Mononuclear cell (primary cell): Measurements from ENCODE around the gene SRRM3. TPM values are rescaled to one million over a fixed set of nuclear protein-coding genes. Genes with fewer than 3 reads are reported as not detected.
"Not testable (repeated sequence)": the region's sequence is repeated elsewhere in the genome, so short reads cannot be mapped to it uniquely, and the experiment has no call there.

Experiments
- H3K27me3 ChIP-seq: 2 replicates; pipeline ENCODE4 v1.6.0; 2011; ENCODE audit warnings: low read length, control low read depth; ENCODE audit not compliant: insufficient read depth
- H3K4me1 ChIP-seq: 2 replicates; pipeline ENCODE4 v1.5.1; 2011; ENCODE audit warnings: mild to moderate bottlenecking, low read length, control low read depth; ENCODE audit not compliant: insufficient read depth
- H3K4me3 ChIP-seq: 2 replicates; pipeline ENCODE4 v1.5.1; 2011; ENCODE audit warnings: mild to moderate bottlenecking, low read length, moderate library complexity
- H3K9me3 ChIP-seq: 2 replicates; pipeline ENCODE4 v1.5.1; 2011; ENCODE audit warnings: low read depth, mild to moderate bottlenecking, control low read depth, low read length
- total RNA-seq: library from RNA; depleted of rRNA; stranded (reverse); fragments of >200 nt; gene quantifications from one replicate; pipeline ENCODE4 v1.2.3, GENCODE V29; 2012

Gene SRRM3
- total RNA-seq: not detected

- Histone ChIP-seq H3K27me3 (peaks cover 6% of the 10 kb centered on the region), H3K4me3 (no peak within 1 kb of the TSS), H3K9me3 (no peaks in the 10 kb centered on the region), H3K4me1 (no peaks in the 10 kb centered on the region)
These were observed at the start of gene SRRM3 for GRCh38 chr7:76201732-76202665. TSS of gene SRRM3 (plus strand) at chr7:76201896. CDS start at chr7:76235067, 33,171 bp downstream.

- H3K27me3 ChIP-seq: no peaks in the 10 kb centered on the region
- peaks cover 21% of the 10 kb centered on the region for H3K4me1 ChIP-seq
- H3K9me3 ChIP-seq: no peaks in the 10 kb centered on the region
- H3K4me3 ChIP-seq: no peak overlapping the region
These were observed 49.8 kb upstream of the SRRM3 start for GRCh38 chr7:76151932-76152331.

GRCh38 chr7:76153571-76154230 is 48.0 kb upstream of the SRRM3 start:
- not testable (repeated sequence) for H3K9me3 ChIP-seq, H3K27me3 ChIP-seq, H3K4me3 ChIP-seq
- H3K4me1 ChIP-seq: peaks cover 21% of the 10 kb centered on the region

DNA sequence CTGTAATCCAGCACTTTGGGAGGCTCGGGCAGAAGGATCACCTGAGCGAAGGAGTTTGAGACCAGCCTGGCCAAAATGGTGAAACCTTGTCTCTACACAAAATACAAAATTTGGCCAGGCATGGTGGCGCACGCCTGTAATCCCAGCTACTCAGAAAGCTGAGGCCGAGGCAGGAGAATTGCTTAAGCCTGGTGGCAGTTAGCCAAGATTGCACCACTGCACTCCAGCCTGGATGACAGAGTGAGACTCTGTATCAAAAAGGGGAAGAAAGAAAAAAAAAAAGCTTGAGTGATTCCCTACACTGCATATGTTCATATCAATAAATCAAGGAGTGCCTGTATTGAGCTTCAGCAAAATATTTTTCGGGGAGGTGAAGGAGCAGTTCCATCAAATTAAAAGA is 45.8 kb upstream of the SRRM3 start:
- no peaks in the 10 kb centered on the region for H3K27me3 ChIP-seq
- peaks cover 21% of the 10 kb centered on the region for H3K4me1 ChIP-seq
- H3K9me3 ChIP-seq: no peaks in the 10 kb centered on the region
- no peak overlapping the region for H3K4me3 ChIP-seq

DNA sequence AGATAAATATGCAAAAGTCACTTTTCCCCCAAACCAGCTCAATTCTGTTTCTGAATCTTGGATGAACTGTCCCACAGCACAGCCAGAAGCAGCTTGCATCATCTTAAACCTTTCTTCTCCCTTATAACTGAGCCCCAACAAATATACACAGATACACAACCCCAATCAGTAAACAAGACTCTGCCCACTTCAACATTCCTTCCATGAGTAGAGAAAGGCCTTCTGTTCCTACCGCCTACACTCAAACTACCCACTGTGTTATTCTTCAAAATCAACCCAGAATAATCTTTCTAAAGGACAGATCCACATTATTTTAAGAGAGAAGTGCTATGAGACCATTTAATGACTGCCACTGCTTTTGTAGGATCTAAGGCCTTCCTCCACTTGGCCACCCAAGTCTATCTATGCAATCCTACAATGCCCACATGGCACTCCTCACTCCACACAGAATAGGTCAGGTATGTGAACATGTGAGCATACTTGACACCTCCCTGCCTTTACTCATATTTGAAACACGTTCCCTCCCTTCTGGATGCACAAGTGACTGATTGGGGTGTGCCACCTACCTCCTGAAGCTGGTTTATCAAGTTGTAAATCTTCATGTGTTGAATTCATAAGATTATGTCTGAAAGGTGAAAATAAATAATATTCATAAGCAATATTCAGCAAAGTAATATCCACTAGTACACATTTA is 44.6 kb upstream of the SRRM3 start:
- not testable (repeated sequence) for H3K4me3 ChIP-seq, H3K27me3 ChIP-seq, H3K9me3 ChIP-seq
- H3K4me1 ChIP-seq: peaks cover 21% of the 10 kb centered on the region

- H3K27me3 ChIP-seq, H3K9me3 ChIP-seq, H3K4me3 ChIP-seq: not testable (repeated sequence)
- H3K4me1 ChIP-seq: peaks cover 14% of the 10 kb centered on the region
These were observed 43.3 kb upstream of the SRRM3 start for GRCh38 chr7:76158416-76158815.

- H3K4me3 ChIP-seq, H3K9me3 ChIP-seq, H3K4me1 ChIP-seq, H3K27me3 ChIP-seq: not testable (repeated sequence)
These were observed 39.1 kb upstream of the SRRM3 start for GRCh38 chr7:76162416-76163170.

GRCh38 chr7:76163812-76164211 is 37.9 kb upstream of the SRRM3 start:
- not testable (repeated sequence) for H3K9me3 ChIP-seq, H3K4me3 ChIP-seq, H3K27me3 ChIP-seq, H3K4me1 ChIP-seq

GRCh38 chr7:76165106-76165972 is 36.4 kb upstream of the SRRM3 start:
- Histone ChIP-seq H3K4me3 (no peak overlapping the region), H3K27me3 (no peaks in the 10 kb centered on the region), H3K4me1 (peaks cover 8% of the 10 kb centered on the region), H3K9me3 (no peaks in the 10 kb centered on the region)

GRCh38 chr7:76165973-76166403 is 35.7 kb upstream of the SRRM3 start:
- H3K27me3 ChIP-seq: no peaks in the 10 kb centered on the region
- no peaks in the 10 kb centered on the region for H3K9me3 ChIP-seq
- H3K4me3 ChIP-seq: peak overlapping the region; percentile 52
- peaks cover 8% of the 10 kb centered on the region for H3K4me1 ChIP-seq

DNA sequence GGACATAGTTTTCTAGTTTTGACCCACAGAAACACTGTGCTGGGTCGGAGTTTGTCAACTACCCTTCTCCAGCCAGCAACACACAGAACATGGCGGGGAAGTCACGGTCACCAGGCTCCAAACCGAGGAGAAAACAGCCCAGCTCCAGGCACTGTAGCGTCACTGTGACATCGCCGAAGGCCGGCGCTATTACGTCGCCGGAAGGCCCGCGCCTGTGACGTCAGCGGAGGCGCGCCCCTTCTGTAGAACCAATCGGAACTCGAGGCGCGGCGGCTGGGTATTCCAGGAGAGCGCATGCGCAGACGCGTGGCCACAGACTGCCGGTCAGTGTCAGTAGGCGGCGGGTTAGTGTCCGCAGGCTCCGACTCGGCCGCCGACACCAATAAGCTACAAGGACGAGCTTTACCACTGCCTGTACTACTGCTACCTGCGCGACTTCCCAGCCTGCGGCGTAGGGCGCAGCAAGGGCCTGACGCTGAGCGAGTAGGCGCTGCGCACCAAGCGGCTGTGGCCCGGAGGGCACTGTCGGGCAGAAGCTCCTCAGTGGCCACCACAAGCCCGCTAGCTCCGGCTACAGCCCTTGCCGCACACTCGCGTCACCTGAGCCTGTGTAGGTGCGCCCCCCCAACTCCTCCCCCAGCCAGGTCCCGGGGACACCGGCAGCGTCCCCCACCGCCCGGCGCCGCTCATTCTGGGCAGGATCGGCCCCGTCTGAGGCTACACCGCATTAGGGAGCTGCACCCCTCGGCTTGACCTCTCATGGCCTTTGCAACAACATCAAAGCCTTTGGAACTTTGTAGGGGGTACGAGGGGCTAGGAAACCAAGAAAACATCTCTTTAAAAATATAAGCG is 35.1 kb upstream of the SRRM3 start:
- no peaks in the 10 kb centered on the region for H3K9me3 ChIP-seq
- H3K4me1 ChIP-seq: peaks cover 8% of the 10 kb centered on the region
- H3K4me3 ChIP-seq: peak overlapping the region; percentile 52
- no peaks in the 10 kb centered on the region for H3K27me3 ChIP-seq

GRCh38 chr7:76173566-76174205 is 28.0 kb upstream of the SRRM3 start:
- H3K27me3 ChIP-seq: no peaks in the 10 kb centered on the region
- H3K9me3 ChIP-seq: no peaks in the 10 kb centered on the region
- peaks cover 8% of the 10 kb centered on the region for H3K4me1 ChIP-seq
- H3K4me3 ChIP-seq: no peak overlapping the region

GRCh38 chr7:76176951-76177350 is 24.7 kb upstream of the SRRM3 start:
- not testable (repeated sequence) for H3K27me3 ChIP-seq, H3K4me1 ChIP-seq

More at GRCh38 chr7:76176951-76177350, 24.7 kb upstream of the SRRM3 start:
- not testable (repeated sequence) for H3K4me3 ChIP-seq, H3K9me3 ChIP-seq
